Measurements from ENCODE around the gene TRAF4.

The TRAF4 gene

DNA sequence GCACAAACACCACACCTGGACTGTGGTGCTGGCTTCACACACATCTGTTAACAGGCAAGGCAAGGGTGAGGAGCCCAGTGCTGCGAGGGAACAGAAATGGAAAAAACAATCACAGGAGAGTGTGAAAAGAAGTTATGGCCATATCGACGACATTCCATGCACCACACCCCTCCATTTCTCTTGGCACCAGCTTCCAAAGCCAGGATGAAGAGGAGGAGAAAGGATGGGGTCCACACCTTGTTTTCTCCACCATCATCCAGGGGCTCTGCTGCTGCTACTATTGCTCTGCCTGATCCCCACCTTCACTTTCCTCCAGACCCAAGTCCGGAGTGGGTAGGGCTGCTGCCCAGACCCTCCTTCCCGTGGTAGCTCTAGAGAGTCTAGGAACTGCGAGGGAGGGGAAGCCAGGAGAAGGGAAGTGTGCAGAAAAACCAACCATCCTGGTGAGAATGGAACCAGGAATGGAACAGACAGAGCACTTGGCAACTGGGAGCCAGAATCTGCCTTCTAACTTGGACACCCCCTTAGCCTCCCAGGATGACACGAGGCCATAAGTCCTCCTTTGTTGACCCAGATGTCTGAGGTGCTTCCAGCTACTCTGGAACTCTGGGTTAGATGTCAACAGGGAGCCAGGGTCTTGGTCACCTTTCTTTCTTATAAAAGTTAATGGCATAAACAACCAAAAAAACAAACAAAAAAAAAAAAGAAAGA lies 31.0 kb upstream of the TRAF4 start:
- Histone ChIP-seq H3K9me2 (replicated peaks; ENCODE audit: insufficient read depth, low read length) (no peaks in the 10 kb centered on the region), H3K79me2 (ENCODE audit: low read length) (no peaks in the 10 kb centered on the region), H3K27me3 (replicated peaks; ENCODE audit: insufficient read depth, low read length) (peaks cover 56% of the 10 kb centered on the region), H2AFZ (ENCODE audit: low read length) (no peak overlapping the region), H3K4me3 (ENCODE audit: low read length) (no peak overlapping the region), H3K4me2 (ENCODE audit: low read depth, low read length) (no peak overlapping the region), H3K9ac (ENCODE audit: low read length) (no peak overlapping the region), H3F3A (ENCODE audit: insufficient read depth, low read length) (0 out of 2 replicates have a peak, but pooled peaks cover 4% of the 10 kb centered on the region), H3K27ac (ENCODE audit: low read length) (no peak overlapping the region), H3K36me3 (replicated peaks; ENCODE audit: insufficient read depth, low read length) (no peaks in the 10 kb centered on the region), H4K20me1 (ENCODE audit: insufficient read depth, low read length) (no peaks in the 10 kb centered on the region), H3K4me1 (ENCODE audit: low read length) (0 out of 2 replicates have a peak, but pooled peaks cover 3% of the 10 kb centered on the region), H3K9me3 (replicated peaks; ENCODE audit: insufficient read depth, low read length) (no peaks in the 10 kb centered on the region)
- TF ChIP-seq CTCF (IDR thresholded peaks at IDR 0.05; ENCODE audit: low read length) (no peak), EZH2phosphoT487 (IDR thresholded peaks at IDR 0.05; ENCODE audit: low read length) (no peak), EZH2 (optimal IDR thresholded peaks at IDR 0.05; ENCODE audit: low read depth, low read length) (no peak)
- no peak for DNase-seq

- no peak for DNase-seq
- Histone ChIP-seq H4K20me1 (ENCODE audit: insufficient read depth, low read length) (no peaks in the 10 kb centered on the region), H3K4me3 (ENCODE audit: low read length) (no peak overlapping the region), H3K27ac (ENCODE audit: low read length) (no peak overlapping the region), H3K27me3 (replicated peaks; ENCODE audit: insufficient read depth, low read length) (peaks cover 65% of the 10 kb centered on the region), H3K9me2 (replicated peaks; ENCODE audit: insufficient read depth, low read length) (no peaks in the 10 kb centered on the region), H3K4me1 (ENCODE audit: low read length) (0 out of 2 replicates have a peak, but pooled peaks cover 3% of the 10 kb centered on the region), H3K9me3 (replicated peaks; ENCODE audit: insufficient read depth, low read length) (no peaks in the 10 kb centered on the region), H3F3A (ENCODE audit: insufficient read depth, low read length) (0 out of 2 replicates have a peak, but pooled peaks cover 4% of the 10 kb centered on the region), H2AFZ (ENCODE audit: low read length) (no peak overlapping the region), H3K36me3 (replicated peaks; ENCODE audit: insufficient read depth, low read length) (no peaks in the 10 kb centered on the region), H3K79me2 (ENCODE audit: low read length) (no peaks in the 10 kb centered on the region), H3K9ac (ENCODE audit: low read length) (no peak overlapping the region), H3K4me2 (ENCODE audit: low read depth, low read length) (no peak overlapping the region)
- TF ChIP-seq CTCF (IDR thresholded peaks at IDR 0.05; ENCODE audit: low read length) (no peak), EZH2 (optimal IDR thresholded peaks at IDR 0.05; ENCODE audit: low read depth, low read length) (no peak), EZH2phosphoT487 (IDR thresholded peaks at IDR 0.05; ENCODE audit: low read length) (no peak)
These were observed 29.5 kb upstream of the TRAF4 start for GRCh38 chr17:28714281-28714680.

GRCh38 chr17:28715217-28715616 lies 28.6 kb upstream of the TRAF4 start:
- H3F3A ChIP-seq (ENCODE audit: insufficient read depth, low read length), result peaks cover 7% of the 10 kb centered on the region
- peaks cover 5% of the 10 kb centered on the region for H3K79me2 ChIP-seq (ENCODE audit: low read length)
- H3K4me3 ChIP-seq (ENCODE audit: low read length), result no peak overlapping the region
- no peaks in the 10 kb centered on the region for H3K9me2 ChIP-seq (replicated peaks; ENCODE audit: insufficient read depth, low read length)
- 0 out of 2 replicates have a peak, but pooled peaks cover 3% of the 10 kb centered on the region for H3K4me1 ChIP-seq (ENCODE audit: low read length)
- H3K4me2 ChIP-seq (ENCODE audit: low read depth, low read length), result no peak overlapping the region
- no peak overlapping the region for H3K27ac ChIP-seq (ENCODE audit: low read length)
- H3K9me3 ChIP-seq (replicated peaks; ENCODE audit: insufficient read depth, low read length), result no peaks in the 10 kb centered on the region
- DNase-seq, result no peak
- H2AFZ ChIP-seq (ENCODE audit: low read length), result no peak overlapping the region
- no peak for TF ChIP-seq EZH2 (optimal IDR thresholded peaks at IDR 0.05; ENCODE audit: low read depth, low read length)
- no peak for TF ChIP-seq CTCF (IDR thresholded peaks at IDR 0.05; ENCODE audit: low read length)
- no peak for TF ChIP-seq EZH2phosphoT487 (IDR thresholded peaks at IDR 0.05; ENCODE audit: low read length)
- no peaks in the 10 kb centered on the region for H3K36me3 ChIP-seq (replicated peaks; ENCODE audit: insufficient read depth, low read length)
- peaks cover 65% of the 10 kb centered on the region for H3K27me3 ChIP-seq (replicated peaks; ENCODE audit: insufficient read depth, low read length)
- no peaks in the 10 kb centered on the region for H4K20me1 ChIP-seq (ENCODE audit: insufficient read depth, low read length)
- H3K9ac ChIP-seq (ENCODE audit: low read length), result no peak overlapping the region
